HEK293 (cell line): Measurements from ENCODE around the gene EIPR1.

Source experiments
- CTCF ChIA-PET: fragments of 350-600 bp; formaldehyde crosslinking; extraction: SDS; loops from one replicate; lab custom pipeline; 2021; ENCODE audit warnings: antibody characterized with exemption; lab: Yijun Ruan, JAX
- POLR2A ChIA-PET: fragments of 300-600 bp; formaldehyde crosslinking; extraction: SDS; loops from one replicate; lab custom pipeline; 2020; ENCODE audit warnings: antibody characterized with exemption, inconsistent platforms; lab: Yijun Ruan, JAX
- H3K27ac ChIP-seq: fragments of 200-500 bp; sonication (Bioruptor generic); 2 replicates; pipeline ENCODE4 v1.5.1; 2014; ENCODE audit warnings: low read depth, low read length, control low read depth, inconsistent platforms; ENCODE audit errors: extremely low read depth
- H3K36me3 ChIP-seq, 2 experiments: fragments of 200-500 bp in 1 of 2; sonication (Bioruptor generic) in 1 of 2; 1 replicate in 1 of 2; 2 replicates in 1 of 2; pipeline ENCODE4 v1.5.1; 2014 to 2017; ENCODE audit warnings: inconsistent platforms in 2 of 2, low read length in 2 of 2; ENCODE audit not compliant: control insufficient read depth in 2 of 2, insufficient read depth in 1 of 2
- H3K4me1 ChIP-seq: fragments of 200-500 bp; sonication (Bioruptor generic); 2 replicates; pipeline ENCODE4 v1.5.1; 2014; ENCODE audit warnings: mild to moderate bottlenecking, low read length, inconsistent platforms; ENCODE audit not compliant: control insufficient read depth, insufficient read depth
- H3K4me3 ChIP-seq: 2 replicates; pipeline ENCODE4 v1.5.1; 2011; ENCODE audit warnings: low read depth, mild to moderate bottlenecking, control low read depth, low read length, moderate library complexity
- H3K9me3 ChIP-seq: fragments of 200-500 bp; sonication (Bioruptor generic); 2 replicates; pipeline ENCODE4 v1.5.1; 2014; ENCODE audit warnings: low read depth, low read length, inconsistent platforms; ENCODE audit not compliant: control insufficient read depth, insufficient read depth
- SCRT2 ChIP-seq: fragments of 450-650 bp; formaldehyde crosslinking; IDR thresholded peaks from 2 replicates; pipeline ENCODE4 v1.5.1; 2016; ENCODE audit warnings: missing biosample characterization, missing genetic modification characterization
- SETDB1 ChIP-seq: IDR thresholded peaks from one replicate; pipeline ENCODE4 v1.6.1; 2017; ENCODE audit warnings: mild to moderate bottlenecking, low read length, moderate library complexity, mixed read lengths; ENCODE audit not compliant: insufficient read length
- ZBTB17 ChIP-seq: fragments of 450-650 bp; formaldehyde crosslinking; IDR thresholded peaks from 2 replicates; pipeline ENCODE4 v1.5.1; 2016; ENCODE audit warnings: missing biosample characterization, missing genetic modification characterization
- ZBTB20 ChIP-seq: fragments of 450-650 bp; formaldehyde crosslinking; IDR thresholded peaks from 2 replicates; pipeline ENCODE4 v1.5.1; 2016; ENCODE audit warnings: missing biosample characterization, missing genetic modification characterization
- ZBTB21 ChIP-seq: fragments of 450-650 bp; formaldehyde crosslinking; IDR thresholded peaks from 2 replicates; pipeline ENCODE4 v1.5.1; 2017; ENCODE audit warnings: missing biosample characterization, missing genetic modification characterization
- ZFP3 ChIP-seq: fragments of 450-650 bp; formaldehyde crosslinking; IDR thresholded peaks from 2 replicates; pipeline ENCODE4 v1.5.1; 2016; ENCODE audit warnings: low read depth, missing biosample characterization, missing genetic modification characterization
- ZFP41 ChIP-seq: fragments of 450-650 bp; formaldehyde crosslinking; IDR thresholded peaks from 2 replicates; pipeline ENCODE4 v1.5.1; 2016; ENCODE audit warnings: missing biosample characterization, missing genetic modification characterization, borderline replicate concordance
- ZNF157 ChIP-seq: fragments of 450-650 bp; formaldehyde crosslinking; IDR thresholded peaks from 2 replicates; pipeline ENCODE4 v1.5.1; 2016; ENCODE audit warnings: missing biosample characterization, missing genetic modification characterization
- ZNF214 ChIP-seq: fragments of 450-650 bp; formaldehyde crosslinking; IDR thresholded peaks from 2 replicates; pipeline ENCODE4 v1.5.1; 2017; ENCODE audit warnings: missing biosample characterization, mild to moderate bottlenecking, missing genetic modification characterization, borderline replicate concordance
- ZNF239 ChIP-seq: fragments of 450-650 bp; formaldehyde crosslinking; IDR thresholded peaks from 2 replicates; pipeline ENCODE4 v1.5.1; 2016; ENCODE audit warnings: missing biosample characterization, missing genetic modification characterization
- ZNF529 ChIP-seq: fragments of 450-650 bp; formaldehyde crosslinking; IDR thresholded peaks from 2 replicates; pipeline ENCODE4 v1.5.1; 2017; ENCODE audit warnings: missing genetic modification characterization, missing biosample characterization; ENCODE audit not compliant: insufficient replicate concordance
- ZNF548 ChIP-seq: fragments of 450-650 bp; formaldehyde crosslinking; IDR thresholded peaks from 2 replicates; pipeline ENCODE4 v1.5.1; 2016; ENCODE audit warnings: missing biosample characterization, missing genetic modification characterization
- ZNF549 ChIP-seq: fragments of 450-650 bp; IDR thresholded peaks from 2 replicates; pipeline ENCODE4 v1.5.1; 2018; ENCODE audit warnings: missing biosample characterization, missing genetic modification characterization, mild to moderate bottlenecking, inconsistent platforms, moderate library complexity
- ZNF558 ChIP-seq: fragments of 450-650 bp; formaldehyde crosslinking; IDR thresholded peaks from 2 replicates; pipeline ENCODE4 v1.5.1; 2016; ENCODE audit warnings: missing biosample characterization, missing genetic modification characterization
- ZNF654 ChIP-seq: fragments of 450-650 bp; formaldehyde crosslinking; IDR thresholded peaks from 2 replicates; pipeline ENCODE4 v1.5.1; 2016; ENCODE audit warnings: low read depth, missing biosample characterization, missing genetic modification characterization
- ZNF660 ChIP-seq: fragments of 450-650 bp; IDR thresholded peaks from 2 replicates; pipeline ENCODE4 v1.5.1; 2018; ENCODE audit warnings: missing biosample characterization, mild to moderate bottlenecking, missing genetic modification characterization
- ZNF776 ChIP-seq: fragments of 450-650 bp; formaldehyde crosslinking; IDR thresholded peaks from 2 replicates; pipeline ENCODE4 v1.5.0; 2017; ENCODE audit warnings: missing biosample characterization, missing genetic modification characterization, borderline replicate concordance
- ZSCAN23 ChIP-seq: fragments of 450-650 bp; formaldehyde crosslinking; IDR thresholded peaks from 2 replicates; pipeline ENCODE4 v1.5.1; 2016; ENCODE audit warnings: missing biosample characterization, missing genetic modification characterization
- TF ChIP-seq, protein P1 (sequence below): fragments of 450-650 bp; formaldehyde crosslinking; IDR thresholded peaks from 2 replicates; pipeline ENCODE4 v1.5.1; 2016; ENCODE audit warnings: missing biosample characterization, missing genetic modification characterization
- TF ChIP-seq, protein P2 (sequence below): fragments of 450-650 bp; formaldehyde crosslinking; IDR thresholded peaks from 2 replicates; pipeline ENCODE4 v1.5.1; 2016; ENCODE audit warnings: missing biosample characterization, missing genetic modification characterization, borderline replicate concordance
- TF ChIP-seq, protein P3 (sequence below): fragments of 450-650 bp; formaldehyde crosslinking; IDR thresholded peaks from 2 replicates; pipeline ENCODE4 v1.5.1; 2017; ENCODE audit warnings: missing biosample characterization, missing genetic modification characterization
- TF ChIP-seq, protein P4 (sequence below): fragments of 450-650 bp; formaldehyde crosslinking; IDR thresholded peaks from 2 replicates; pipeline ENCODE4 v1.5.1; 2017; ENCODE audit warnings: missing biosample characterization, missing genetic modification characterization
- TF ChIP-seq, protein P5 (sequence below): fragments of 450-650 bp; formaldehyde crosslinking; IDR thresholded peaks from 2 replicates; pipeline ENCODE4 v1.5.1; 2016; ENCODE audit warnings: missing biosample characterization, missing genetic modification characterization

Gene EIPR1

DNA sequence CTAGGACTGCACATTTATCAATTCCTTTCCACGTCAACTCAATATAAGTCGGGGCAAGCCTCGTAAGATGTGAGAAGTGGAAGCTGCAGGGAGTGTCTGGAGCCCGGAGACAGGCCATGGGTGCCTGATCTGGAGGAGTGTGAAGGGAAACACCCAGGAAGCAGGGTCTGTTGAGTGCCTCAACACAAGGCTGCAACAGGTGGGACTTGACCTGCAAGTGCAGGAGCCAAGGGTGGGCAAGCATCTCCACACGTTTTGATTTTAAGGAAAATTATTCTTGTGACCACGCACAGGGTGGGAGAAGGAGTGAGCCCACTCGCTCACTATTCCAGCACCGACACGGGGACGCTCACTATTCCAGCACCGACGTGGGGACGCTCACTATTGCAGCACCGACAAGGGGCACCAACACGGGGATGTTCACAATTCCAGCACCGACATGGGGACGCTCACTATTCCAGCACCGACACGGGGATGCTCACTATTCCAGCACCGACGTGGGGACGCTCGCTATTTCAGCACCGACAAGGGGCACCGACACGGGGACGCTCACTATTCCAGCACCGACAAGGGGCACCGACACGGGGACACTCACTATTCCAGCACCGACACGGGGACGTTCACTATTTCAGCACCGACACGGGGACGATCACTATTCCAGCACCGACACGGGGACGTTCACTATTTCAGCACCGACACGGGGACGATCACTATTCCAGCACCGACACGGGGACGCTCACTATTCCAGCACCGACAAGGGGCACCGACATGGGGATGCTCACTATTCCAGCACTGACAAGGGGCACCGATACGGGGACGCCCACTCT is 197.3 kb downstream of the EIPR1 start (continued):
- TF ChIP-seq, protein P1, sequence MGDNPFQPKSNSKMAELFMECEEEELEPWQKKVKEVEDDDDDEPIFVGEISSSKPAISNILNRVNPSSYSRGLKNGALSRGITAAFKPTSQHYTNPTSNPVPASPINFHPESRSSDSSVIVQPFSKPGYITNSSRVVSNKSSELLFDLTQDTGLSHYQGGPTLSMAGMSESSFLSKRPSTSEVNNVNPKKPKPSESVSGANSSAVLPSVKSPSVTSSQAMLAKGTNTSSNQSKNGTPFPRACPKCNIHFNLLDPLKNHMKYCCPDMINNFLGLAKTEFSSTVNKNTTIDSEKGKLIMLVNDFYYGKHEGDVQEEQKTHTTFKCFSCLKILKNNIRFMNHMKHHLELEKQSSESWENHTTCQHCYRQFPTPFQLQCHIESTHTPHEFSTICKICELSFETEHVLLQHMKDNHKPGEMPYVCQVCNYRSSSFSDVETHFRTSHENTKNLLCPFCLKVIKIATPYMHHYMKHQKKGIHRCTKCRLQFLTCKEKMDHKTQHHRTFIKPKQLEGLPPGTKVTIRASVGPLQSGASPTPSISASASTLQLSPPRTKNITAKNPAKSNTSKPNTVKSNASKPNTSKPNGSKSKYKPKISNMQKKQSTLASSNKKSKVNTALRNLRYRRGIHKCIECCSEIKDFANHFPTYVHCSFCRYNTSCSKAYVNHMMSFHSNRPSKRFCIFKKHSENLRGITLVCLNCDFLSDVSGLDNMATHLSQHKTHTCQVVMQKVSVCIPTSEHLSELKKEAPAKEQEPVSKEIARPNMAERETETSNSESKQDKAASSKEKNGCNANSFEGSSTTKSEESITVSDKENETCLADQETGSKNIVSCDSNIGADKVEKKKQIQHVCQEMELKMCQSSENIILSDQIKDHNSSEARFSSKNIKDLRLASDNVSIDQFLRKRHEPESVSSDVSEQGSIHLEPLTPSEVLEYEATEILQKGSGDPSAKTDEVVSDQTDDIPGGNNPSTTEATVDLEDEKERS (tag by site-specific recombination) = no peak
- peak; percentile 55; the same call in 1 of the 2 replicates for TF ChIP-seq SCRT2 (tag by site-specific recombination)

DNA sequence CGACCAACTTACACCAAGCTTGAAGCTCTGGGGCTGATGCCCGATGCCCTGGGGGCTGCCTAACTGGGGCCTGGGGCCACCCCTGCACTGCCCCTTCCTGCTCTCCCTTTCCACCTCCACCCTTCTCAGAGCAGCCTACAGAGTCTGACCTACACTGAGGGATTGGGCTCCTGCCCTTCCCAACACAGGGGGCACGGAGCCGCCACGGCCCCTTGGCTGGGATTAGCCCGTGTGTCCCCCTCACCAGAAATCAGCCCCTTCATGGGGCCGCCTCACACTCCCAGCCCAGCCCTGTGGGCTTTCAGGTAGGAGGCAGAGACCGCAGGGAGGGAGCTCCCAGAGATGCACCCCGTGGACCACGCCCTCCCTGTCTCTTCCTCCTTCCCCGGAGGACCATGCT is 198.0 kb downstream of the EIPR1 start:
- H3K4me1 ChIP-seq = no peaks in the 10 kb centered on the region
- H3K9me3 ChIP-seq = no peaks in the 10 kb centered on the region
- no peak for TF ChIP-seq ZNF654 (tag by site-specific recombination)
- TF ChIP-seq ZNF239 = no peak
- TF ChIP-seq ZNF157 (tag by site-specific recombination) = no peak
- no peak for TF ChIP-seq ZFP41
- TF ChIP-seq SETDB1 = no peak
- TF ChIP-seq, protein P2, sequence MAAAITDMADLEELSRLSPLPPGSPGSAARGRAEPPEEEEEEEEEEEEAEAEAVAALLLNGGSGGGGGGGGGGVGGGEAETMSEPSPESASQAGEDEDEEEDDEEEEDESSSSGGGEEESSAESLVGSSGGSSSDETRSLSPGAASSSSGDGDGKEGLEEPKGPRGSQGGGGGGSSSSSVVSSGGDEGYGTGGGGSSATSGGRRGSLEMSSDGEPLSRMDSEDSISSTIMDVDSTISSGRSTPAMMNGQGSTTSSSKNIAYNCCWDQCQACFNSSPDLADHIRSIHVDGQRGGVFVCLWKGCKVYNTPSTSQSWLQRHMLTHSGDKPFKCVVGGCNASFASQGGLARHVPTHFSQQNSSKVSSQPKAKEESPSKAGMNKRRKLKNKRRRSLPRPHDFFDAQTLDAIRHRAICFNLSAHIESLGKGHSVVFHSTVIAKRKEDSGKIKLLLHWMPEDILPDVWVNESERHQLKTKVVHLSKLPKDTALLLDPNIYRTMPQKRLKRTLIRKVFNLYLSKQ (tag by site-specific recombination) = no peak
- no peak for TF ChIP-seq ZNF548 (tag by site-specific recombination)
- no peak for TF ChIP-seq ZSCAN23 (tag by site-specific recombination)
- TF ChIP-seq, protein P3, sequence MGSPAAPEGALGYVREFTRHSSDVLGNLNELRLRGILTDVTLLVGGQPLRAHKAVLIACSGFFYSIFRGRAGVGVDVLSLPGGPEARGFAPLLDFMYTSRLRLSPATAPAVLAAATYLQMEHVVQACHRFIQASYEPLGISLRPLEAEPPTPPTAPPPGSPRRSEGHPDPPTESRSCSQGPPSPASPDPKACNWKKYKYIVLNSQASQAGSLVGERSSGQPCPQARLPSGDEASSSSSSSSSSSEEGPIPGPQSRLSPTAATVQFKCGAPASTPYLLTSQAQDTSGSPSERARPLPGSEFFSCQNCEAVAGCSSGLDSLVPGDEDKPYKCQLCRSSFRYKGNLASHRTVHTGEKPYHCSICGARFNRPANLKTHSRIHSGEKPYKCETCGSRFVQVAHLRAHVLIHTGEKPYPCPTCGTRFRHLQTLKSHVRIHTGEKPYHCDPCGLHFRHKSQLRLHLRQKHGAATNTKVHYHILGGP (tag by site-specific recombination) = no peak
- TF ChIP-seq ZNF529 = no peak
- CTCF ChIA-PET = interaction anchor here (0.6 to 0.9 kb wide), 4 partner anchors 21 to 732 kb away, joined by 3 to 5 read pairs (median 4); no protein-coding TSS in a partner anchor
- H3K36me3 ChIP-seq = no peaks in the 10 kb centered on the region
- H3K4me3 ChIP-seq = no peak overlapping the region
- H3K27ac ChIP-seq = no peak overlapping the region
- POLR2A ChIA-PET = no interaction called here

DNA sequence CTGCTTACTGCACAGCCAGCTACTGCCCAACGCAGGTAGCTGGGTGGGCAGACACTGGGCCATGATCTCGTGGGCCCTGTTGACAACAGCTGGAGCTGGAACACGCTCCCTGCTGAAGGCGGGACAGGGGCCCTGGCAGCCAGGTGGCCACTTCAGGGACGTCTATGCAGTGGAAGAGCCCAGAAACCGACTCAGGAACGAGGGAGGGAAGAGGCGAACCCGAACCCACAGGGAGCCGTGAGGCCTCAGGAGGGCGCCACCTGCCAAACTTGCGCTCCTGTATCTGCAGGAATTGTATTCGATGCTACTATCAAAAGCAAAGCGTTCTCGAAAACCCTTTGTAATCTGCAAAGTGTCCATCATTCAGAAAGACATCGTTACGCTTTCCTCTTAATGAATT is 198.4 kb downstream of the EIPR1 start:
- H3K9me3 ChIP-seq = no peaks in the 10 kb centered on the region
- no peak overlapping the region for H3K4me3 ChIP-seq
- H3K4me1 ChIP-seq = no peaks in the 10 kb centered on the region
- H3K36me3 ChIP-seq = no peaks in the 10 kb centered on the region
- ChIA-PET CTCF (interaction anchor here (0.6 to 0.9 kb wide), 2 partner anchors 21 to 732 kb away, joined by 3 read pairs; no protein-coding TSS in a partner anchor), POLR2A (no interaction called here)
- no peak overlapping the region for H3K27ac ChIP-seq
- TF ChIP-seq ZNF214 (tag by site-specific recombination) (no peak), ZBTB21 (tag by site-specific recombination) (no peak), ZNF558 (tag by site-specific recombination) (no peak), ZBTB17 (tag by site-specific recombination) (no peak), ZNF660 (tag by site-specific recombination) (no peak), ZNF654 (tag by site-specific recombination) (no peak), ZNF776 (no peak), ZNF549 (tag by site-specific recombination) (no peak), ZBTB20 (tag by site-specific recombination) (no peak), ZFP3 (tag by site-specific recombination) (no peak)
- TF ChIP-seq, protein P4, sequence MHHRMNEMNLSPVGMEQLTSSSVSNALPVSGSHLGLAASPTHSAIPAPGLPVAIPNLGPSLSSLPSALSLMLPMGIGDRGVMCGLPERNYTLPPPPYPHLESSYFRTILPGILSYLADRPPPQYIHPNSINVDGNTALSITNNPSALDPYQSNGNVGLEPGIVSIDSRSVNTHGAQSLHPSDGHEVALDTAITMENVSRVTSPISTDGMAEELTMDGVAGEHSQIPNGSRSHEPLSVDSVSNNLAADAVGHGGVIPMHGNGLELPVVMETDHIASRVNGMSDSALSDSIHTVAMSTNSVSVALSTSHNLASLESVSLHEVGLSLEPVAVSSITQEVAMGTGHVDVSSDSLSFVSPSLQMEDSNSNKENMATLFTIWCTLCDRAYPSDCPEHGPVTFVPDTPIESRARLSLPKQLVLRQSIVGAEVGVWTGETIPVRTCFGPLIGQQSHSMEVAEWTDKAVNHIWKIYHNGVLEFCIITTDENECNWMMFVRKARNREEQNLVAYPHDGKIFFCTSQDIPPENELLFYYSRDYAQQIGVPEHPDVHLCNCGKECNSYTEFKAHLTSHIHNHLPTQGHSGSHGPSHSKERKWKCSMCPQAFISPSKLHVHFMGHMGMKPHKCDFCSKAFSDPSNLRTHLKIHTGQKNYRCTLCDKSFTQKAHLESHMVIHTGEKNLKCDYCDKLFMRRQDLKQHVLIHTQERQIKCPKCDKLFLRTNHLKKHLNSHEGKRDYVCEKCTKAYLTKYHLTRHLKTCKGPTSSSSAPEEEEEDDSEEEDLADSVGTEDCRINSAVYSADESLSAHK (tag by site-specific recombination) = no peak
- TF ChIP-seq, protein P5, sequence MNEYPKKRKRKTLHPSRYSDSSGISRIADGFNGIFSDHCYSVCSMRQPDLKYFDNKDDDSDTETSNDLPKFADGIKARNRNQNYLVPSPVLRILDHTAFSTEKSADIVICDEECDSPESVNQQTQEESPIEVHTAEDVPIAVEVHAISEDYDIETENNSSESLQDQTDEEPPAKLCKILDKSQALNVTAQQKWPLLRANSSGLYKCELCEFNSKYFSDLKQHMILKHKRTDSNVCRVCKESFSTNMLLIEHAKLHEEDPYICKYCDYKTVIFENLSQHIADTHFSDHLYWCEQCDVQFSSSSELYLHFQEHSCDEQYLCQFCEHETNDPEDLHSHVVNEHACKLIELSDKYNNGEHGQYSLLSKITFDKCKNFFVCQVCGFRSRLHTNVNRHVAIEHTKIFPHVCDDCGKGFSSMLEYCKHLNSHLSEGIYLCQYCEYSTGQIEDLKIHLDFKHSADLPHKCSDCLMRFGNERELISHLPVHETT (tag by site-specific recombination) = no peak
